Measurements from ENCODE around the gene ZNF697. TPM values are rescaled to one million over a fixed set of nuclear protein-coding genes. Genes with fewer than 3 reads are reported as not detected.
"Not testable (repeated sequence)": the region's sequence is repeated elsewhere in the genome, so short reads cannot be mapped to it uniquely, and the experiment has no call there.

ZNF697 gene
- total RNA-seq, 2 donors from 2014 or later = 12.0 to 14.8 TPM

GRCh38 chr1:119590393-119590792, 57.7 kb downstream of the ZNF697 start:
- Mint-ChIP-seq H3K36me3 (ENCODE audit: low read depth) (no peaks in the 10 kb centered on the region), H3K27ac (no peak overlapping the region), H3K4me1 (no peaks in the 10 kb centered on the region), H3K9me3 (peaks cover 2% of the 10 kb centered on the region), H3K4me3 (no peak overlapping the region), H3K27me3 (ENCODE audit: insufficient read depth) (peaks cover 5% of the 10 kb centered on the region)
- Histone ChIP-seq H3K4me3 (ENCODE audit: low read length) (no peak overlapping the region), H3K27me3 (ENCODE audit: control insufficient read depth, insufficient read depth, low read length, poor library complexity, severe bottlenecking) (no peaks in the 10 kb centered on the region), H3K9me3 (ENCODE audit: control insufficient read depth, low read length) (no peaks in the 10 kb centered on the region), H3K4me1 (ENCODE audit: control insufficient read depth, insufficient read depth, low read length) (no peaks in the 10 kb centered on the region), H3K36me3 (ENCODE audit: control insufficient read depth, insufficient read depth, low read length) (no peaks in the 10 kb centered on the region), H3K27ac (ENCODE audit: low read depth, low read length) (no peak overlapping the region), H3K9ac (ENCODE audit: extremely low read depth, low read length, poor library complexity, severe bottlenecking) (no peak overlapping the region)
- no peak for DNase-seq
- TF ChIP-seq CTCF (conservative IDR thresholded peaks at IDR 0.05) = no peak

- H3K4me3 ChIP-seq (ENCODE audit: low read length) = no peak overlapping the region
- Mint-ChIP-seq H3K27me3 (ENCODE audit: insufficient read depth) (peaks cover 3% of the 10 kb centered on the region), H3K36me3 (ENCODE audit: low read depth) (no peaks in the 10 kb centered on the region), H3K4me1 (no peaks in the 10 kb centered on the region), H3K4me3 (no peak overlapping the region), H3K9me3 (peaks cover 2% of the 10 kb centered on the region), H3K27ac (no peak overlapping the region)
- no peak overlapping the region for H3K9ac ChIP-seq (ENCODE audit: extremely low read depth, low read length, poor library complexity, severe bottlenecking)
- DNase-seq = no peak
- WGBS, 2 experiments (ENCODE audit: insufficient coverage in 1 of 2, insufficient read length in 1 of 2) = 93 to 96% methylated on average over 5 of the region's 5 CpGs
- no peak for TF ChIP-seq CTCF (conservative IDR thresholded peaks at IDR 0.05)
- no peaks in the 10 kb centered on the region for H3K4me1 ChIP-seq (ENCODE audit: control insufficient read depth, insufficient read depth, low read length)
- no peaks in the 10 kb centered on the region for H3K9me3 ChIP-seq (ENCODE audit: control insufficient read depth, low read length)
- no peaks in the 10 kb centered on the region for H3K27me3 ChIP-seq (ENCODE audit: control insufficient read depth, insufficient read depth, low read length, poor library complexity, severe bottlenecking)
- no peak overlapping the region for H3K27ac ChIP-seq (ENCODE audit: low read depth, low read length)
- H3K36me3 ChIP-seq (ENCODE audit: control insufficient read depth, insufficient read depth, low read length) = no peaks in the 10 kb centered on the region
Observed at GRCh38 chr1:119588621-119589020, 59.4 kb downstream of the ZNF697 start.

GRCh38 chr1:119587341-119587740, 60.7 kb downstream of the ZNF697 start:
- no peak for DNase-seq
- TF ChIP-seq CTCF (conservative IDR thresholded peaks at IDR 0.05) = no peak
- 91 to 100% methylated on average over 1 to 3 of the region's 3 CpGs for WGBS, 2 experiments (ENCODE audit: insufficient coverage in 1 of 2, insufficient read length in 1 of 2)
- Histone ChIP-seq H3K4me3 (ENCODE audit: low read length) (no peak overlapping the region), H3K9ac (ENCODE audit: extremely low read depth, low read length, poor library complexity, severe bottlenecking) (no peak overlapping the region), H3K9me3 (ENCODE audit: control insufficient read depth, low read length) (no peaks in the 10 kb centered on the region), H3K27ac (ENCODE audit: low read depth, low read length) (no peak overlapping the region), H3K36me3 (ENCODE audit: control insufficient read depth, insufficient read depth, low read length) (no peaks in the 10 kb centered on the region), H3K4me1 (ENCODE audit: control insufficient read depth, insufficient read depth, low read length) (no peaks in the 10 kb centered on the region), H3K27me3 (ENCODE audit: control insufficient read depth, insufficient read depth, low read length, poor library complexity, severe bottlenecking) (no peaks in the 10 kb centered on the region)
- H3K4me3 Mint-ChIP-seq = no peak overlapping the region
- H3K27me3 Mint-ChIP-seq (ENCODE audit: insufficient read depth) = peaks cover 3% of the 10 kb centered on the region
- H3K4me1 Mint-ChIP-seq = no peaks in the 10 kb centered on the region
- H3K9me3 Mint-ChIP-seq = no peaks in the 10 kb centered on the region
- no peak overlapping the region for H3K27ac Mint-ChIP-seq
- no peaks in the 10 kb centered on the region for H3K36me3 Mint-ChIP-seq (ENCODE audit: low read depth)

GRCh38 chr1:119585801-119586200, 62.3 kb downstream of the ZNF697 start:
- H3K4me1 Mint-ChIP-seq; H3K27ac Mint-ChIP-seq; DNase-seq; H3K4me1 ChIP-seq (ENCODE audit: control insufficient read depth, insufficient read depth, low read length); H3K4me3 ChIP-seq (ENCODE audit: low read length); H3K9me3 Mint-ChIP-seq; H3K36me3 Mint-ChIP-seq (ENCODE audit: low read depth); H3K9me3 ChIP-seq (ENCODE audit: control insufficient read depth, low read length); H3K36me3 ChIP-seq (ENCODE audit: control insufficient read depth, insufficient read depth, low read length); H3K27me3 ChIP-seq (ENCODE audit: control insufficient read depth, insufficient read depth, low read length, poor library complexity, severe bottlenecking); H3K4me3 Mint-ChIP-seq; H3K27ac ChIP-seq (ENCODE audit: low read depth, low read length); H3K9ac ChIP-seq (ENCODE audit: extremely low read depth, low read length, poor library complexity, severe bottlenecking); H3K27me3 Mint-ChIP-seq (ENCODE audit: insufficient read depth): not testable (repeated sequence)
- WGBS, 2 experiments (ENCODE audit: insufficient coverage in 1 of 2, insufficient read length in 1 of 2) = 86 to 88% methylated on average over 1 of the region's 2 CpGs

Measured in endodermal cell (in vitro differentiated cells).